K562 (cell line): Measurements from ENCODE around the gene PRKAG1. TPM values are rescaled to one million over a fixed set of nuclear protein-coding genes. Genes with fewer than 3 reads are reported as not detected.

Source experiments
- ARID3A ChIP-seq: IDR thresholded peaks from 2 replicates; pipeline ENCODE4 v1.6.1; 2012; ENCODE audit warnings: low read depth, low read length, improper control_type of control experiment, borderline replicate concordance
- BMI1 ChIP-seq: fragments of 150-350 bp; IDR thresholded peaks from 2 replicates; pipeline ENCODE4 v1.6.1; 2014; ENCODE audit warnings: low read length
- CBFB ChIP-seq: sonication (generic); formaldehyde crosslinking; IDR thresholded peaks from 2 replicates; pipeline ENCODE4 v1.4.0; 2020; ENCODE audit warnings: mild to moderate bottlenecking, missing genetic modification reagents
- CBX5 ChIP-seq: IDR thresholded peaks from 2 replicates; pipeline ENCODE4 v1.6.1; 2014; ENCODE audit warnings: low read depth, borderline replicate concordance
- DNMT1 ChIP-seq: fragments of 450-650 bp; IDR thresholded peaks from 2 replicates; pipeline ENCODE4 v1.6.1; 2016; ENCODE audit warnings: antibody characterized with exemption, mild to moderate bottlenecking
- ELF2 ChIP-seq: fragments of 250-450 bp; sonication (Bioruptor Pico); IDR thresholded peaks from 2 replicates; pipeline ENCODE4 v1.5.0; 2021; ENCODE audit warnings: mild to moderate bottlenecking
- ETS1 ChIP-seq: conservative IDR thresholded peaks from 2 replicates; pipeline ENCODE4 v1.6.1; 2011; ENCODE audit warnings: low read depth, mild to moderate bottlenecking, low read length; ENCODE audit not compliant: control insufficient read depth
- FOSL1 ChIP-seq: fragments of 200-800 bp; sonication (Bioruptor generic); conservative IDR thresholded peaks from 2 replicates; pipeline ENCODE4 v1.6.1; 2016; ENCODE audit warnings: missing genetic modification characterization, missing compliant biosample characterization
- FOXJ3 ChIP-seq: sonication (generic); formaldehyde crosslinking; IDR thresholded peaks from 2 replicates; pipeline ENCODE4 v1.4.0; 2020; ENCODE audit warnings: mild to moderate bottlenecking, missing genetic modification reagents
- FOXP1 ChIP-seq: sonication (generic); formaldehyde crosslinking; IDR thresholded peaks from 2 replicates; pipeline ENCODE4 v1.8.0; 2022; ENCODE audit warnings: mild to moderate bottlenecking, missing genetic modification reagents
- MAZ ChIP-seq, 2 experiments: fragments of 450-650 bp in 1 of 2; sonication (generic) in 1 of 2; formaldehyde crosslinking; IDR thresholded peaks in 1 of 2; conservative IDR thresholded peaks in 1 of 2; 2 replicates each; pipeline versions ENCODE4 v1.4.0 to v1.5.0; 2020; ENCODE audit warnings: mild to moderate bottlenecking in 1 of 2, missing genetic modification reagents in 1 of 2
- NEUROD1 ChIP-seq: fragments of 150-350 bp; IDR thresholded peaks from 2 replicates; pipeline ENCODE4 v1.6.1; 2014; ENCODE audit warnings: borderline replicate concordance, low read length, low read depth; ENCODE audit not compliant: partially characterized antibody
- NFIC ChIP-seq: fragments of 450-650 bp; IDR thresholded peaks from 2 replicates; pipeline ENCODE4 v1.6.1; 2017; ENCODE audit warnings: mild to moderate bottlenecking, inconsistent platforms
- NFXL1 ChIP-seq: fragments of 450-650 bp; formaldehyde crosslinking; IDR thresholded peaks from 2 replicates; pipeline ENCODE4 v1.4.0; 2021; ENCODE audit warnings: mild to moderate bottlenecking
- POLR3G ChIP-seq: IDR thresholded peaks from 2 replicates; pipeline ENCODE4 v1.6.1; 2011; ENCODE audit not compliant: insufficient read length, insufficient replicate concordance; ENCODE audit errors: extremely low read depth
- TRIM24 ChIP-seq, 2 experiments: fragments of 450-650 bp; IDR thresholded peaks; 2 replicates each; pipeline ENCODE4 v1.6.1; 2016
- ZBTB5 ChIP-seq: fragments of 450-650 bp; IDR thresholded peaks from 2 replicates; pipeline ENCODE4 v1.6.1; 2017; ENCODE audit warnings: antibody characterized with exemption
- ZBTB7A ChIP-seq: IDR thresholded peaks from 2 replicates; pipeline ENCODE4 v1.6.1; 2011; ENCODE audit warnings: low read depth, mild to moderate bottlenecking, low read length, moderate library complexity, borderline replicate concordance; ENCODE audit not compliant: control insufficient read depth
- ZNF143 ChIP-seq: sonication (generic); formaldehyde crosslinking; IDR thresholded peaks from 2 replicates; pipeline ENCODE4 v1.9.0; 2022; ENCODE audit warnings: mild to moderate bottlenecking, missing genetic modification reagents
- ZNF316 ChIP-seq: fragments of 450-650 bp; IDR thresholded peaks from 2 replicates; pipeline ENCODE4 v1.6.1; 2016
- ZNF561 ChIP-seq: fragments of 450-650 bp; formaldehyde crosslinking; conservative IDR thresholded peaks from 2 replicates; pipeline ENCODE4 v1.4.0; 2020; ENCODE audit warnings: mild to moderate bottlenecking, moderate library complexity
- polyA plus RNA-seq, 8 experiments: library from polyadenylated mRNA; depleted of rRNA in 4 of 8; stranded (reverse) in 5 of 8; unstranded in 3 of 8; fragments of >200 nt; fragmentation: Nextera tagmentation in 2 of 8; fragmentation: Illumina TruSeq in 1 of 8; extraction: Ambion mirVana in 2 of 8; extraction: Trizol in 1 of 8; gene quantifications; 2 replicates each; pipeline versions ENCODE4 v1.2.1 to v1.2.3, GENCODE V29; 2011 to 2014; ENCODE audit warnings: inconsistent platforms in 1 of 8, missing spikeins in 1 of 8
- total RNA-seq, 7 experiments: library from RNA; depleted of rRNA in 6 of 7; stranded (reverse); fragments of >200 nt in 6 of 7; fragmentation: Illumina TruSeq in 2 of 7; extraction: Trizol in 2 of 7; gene quantifications; 2 replicates each; pipeline versions ENCODE4 v1.2.1 to v1.2.3, GENCODE V29; 2011 to 2021; ENCODE audit warnings: low replicate concordance in 1 of 7
- TF ChIP-seq, protein P1 (sequence below): fragments of 450-650 bp; formaldehyde crosslinking; IDR thresholded peaks from 2 replicates; pipeline ENCODE4 v1.4.0; 2020; ENCODE audit warnings: mild to moderate bottlenecking, mixed read lengths

The PRKAG1 gene
- total and polyA plus RNA-seq, 9 of the 15 experiments (the other 6 are each of a cell fraction or from before 2014, with no cell fraction given), result 51.1 to 126 (median 79.1) TPM

DNA sequence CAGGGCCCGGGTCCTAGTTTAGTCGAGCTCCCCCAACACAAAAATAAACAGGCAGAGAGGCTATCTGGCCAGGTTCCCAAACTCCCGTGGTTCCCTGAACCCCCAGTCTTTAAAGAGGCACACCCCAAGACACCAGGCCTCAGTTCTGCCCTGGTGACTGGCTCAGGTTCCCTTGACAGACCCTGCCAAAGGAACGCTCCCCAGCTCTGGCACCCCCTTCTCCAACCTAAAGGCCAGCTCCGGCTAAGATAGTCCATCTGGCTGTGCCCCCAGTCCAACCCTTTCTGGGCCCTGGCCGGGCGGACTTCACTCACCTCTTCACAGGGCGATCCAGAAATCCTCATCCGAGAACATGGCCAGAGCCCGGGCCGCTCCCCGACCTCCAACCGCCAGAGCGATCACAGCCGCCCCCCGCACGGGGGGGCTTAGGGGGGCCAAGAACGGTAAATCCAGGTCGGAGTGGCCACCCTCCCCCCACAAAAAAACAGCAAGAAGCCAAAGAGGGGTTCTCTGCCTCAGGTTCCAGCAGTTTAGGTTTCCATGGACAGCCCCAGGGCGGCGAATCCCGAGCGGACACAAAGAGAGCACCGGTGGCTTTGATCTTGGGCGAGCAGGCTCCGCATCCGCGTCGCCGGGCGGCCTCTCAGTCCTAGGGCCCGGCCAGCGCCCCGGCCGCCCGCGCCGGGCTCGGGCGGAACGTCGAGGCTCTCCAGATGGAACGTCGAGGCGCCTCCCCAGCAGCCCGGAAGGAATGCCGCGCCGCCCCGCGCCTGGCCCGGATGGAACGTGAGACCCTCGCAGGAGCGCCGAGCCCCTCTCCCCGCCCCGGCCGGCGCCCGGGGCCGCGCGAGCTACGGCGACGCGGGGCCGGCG, 41.0 kb upstream of the PRKAG1 start (continued):
- peak; percentile 37; the same call in 1 of the 2 replicates for TF ChIP-seq ETS1
- TF ChIP-seq TRIM24 (IDR thresholded peaks at IDR 0.05), result no peak
- TF ChIP-seq FOXP1, result no peak
- TF ChIP-seq NEUROD1, result no peak
- TF ChIP-seq, protein P1, sequence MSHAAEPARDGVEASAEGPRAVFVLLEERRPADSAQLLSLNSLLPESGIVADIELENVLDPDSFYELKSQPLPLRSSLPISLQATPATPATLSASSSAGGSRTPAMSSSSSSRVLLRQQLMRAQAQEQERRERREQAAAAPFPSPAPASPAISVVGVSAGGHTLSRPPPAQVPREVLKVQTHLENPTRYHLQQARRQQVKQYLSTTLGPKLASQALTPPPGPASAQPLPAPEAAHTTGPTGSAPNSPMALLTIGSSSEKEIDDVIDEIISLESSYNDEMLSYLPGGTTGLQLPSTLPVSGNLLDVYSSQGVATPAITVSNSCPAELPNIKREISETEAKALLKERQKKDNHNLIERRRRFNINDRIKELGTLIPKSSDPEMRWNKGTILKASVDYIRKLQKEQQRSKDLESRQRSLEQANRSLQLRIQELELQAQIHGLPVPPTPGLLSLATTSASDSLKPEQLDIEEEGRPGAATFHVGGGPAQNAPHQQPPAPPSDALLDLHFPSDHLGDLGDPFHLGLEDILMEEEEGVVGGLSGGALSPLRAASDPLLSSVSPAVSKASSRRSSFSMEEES (CRISPR knock-in tag), result no peak
- peak; percentile 45; the same call in 1 of the 2 replicates for TF ChIP-seq ZBTB7A
- TF ChIP-seq NFXL1 (CRISPR knock-in tag), result no peak
- TF ChIP-seq POLR3G, result no peak
- no peak for TF ChIP-seq FOXJ3 (CRISPR knock-in tag)
- TF ChIP-seq ZBTB5, result no peak
- peak in 1 of 2 experiments; percentile 51; a peak in 2 of 4 replicates for TF ChIP-seq MAZ (CRISPR knock-in tag; conservative IDR thresholded peaks at IDR 0.05 in 1 of 2, IDR thresholded peaks at IDR 0.05 in 1 of 2)
- TF ChIP-seq ZNF561 (CRISPR knock-in tag), result no peak
- no peak for TF ChIP-seq ELF2 (CRISPR knock-in tag)
- TF ChIP-seq ZNF143 (CRISPR knock-in tag), result no peak
- TF ChIP-seq DNMT1, result no peak
- no peak for TF ChIP-seq ZNF316
- no peak for TF ChIP-seq CBFB (CRISPR knock-in tag)
- TF ChIP-seq FOSL1 (tag), result no peak; the same call in 1 of the 2 replicates
- TF ChIP-seq ARID3A, result no peak
- TF ChIP-seq BMI1, result no peak
- 0 out of 2 replicates have a peak, but pooled peaks have one; percentile 20 for TF ChIP-seq NFIC
- no peak for TF ChIP-seq CBX5
